Activated T-helper 1 cell treated with anti-CD3 and anti-CD28 coated beads, Interleukin-12 subunit alpha, Interleukin-12 subunit beta, Interleukin-2, Interleukin-4 antibody, amounts not matched to agents 30 ng/mL and 10 ng/mL and 1 ng/mL, durations not matched to agents 14 hours and 24 hours and 36 hours (primary cell): Measurements from ENCODE around the gene ZC3H7A. TPM values are rescaled to one million over a fixed set of nuclear protein-coding genes. Genes with fewer than 3 reads are reported as not detected.

Experiments used
- DNase-seq: peaks from one replicate; pipeline ENCODE4 v3.0.0; 2021; ENCODE audit warnings: low spot score
- H3K27ac Mint-ChIP-seq: one replicate; pipeline ENCODE4 v1.8.0; 2021; ENCODE audit warnings: mild to moderate bottlenecking, mixed read lengths
- H3K27me3 Mint-ChIP-seq: one replicate; pipeline ENCODE4 v1.8.0; 2022; ENCODE audit warnings: mild to moderate bottlenecking, moderate library complexity, mixed read lengths; ENCODE audit not compliant: insufficient read depth
- H3K36me3 Mint-ChIP-seq: one replicate; pipeline ENCODE4 v1.8.0; 2021; ENCODE audit warnings: low read depth, mixed read lengths
- H3K4me1 Mint-ChIP-seq: one replicate; pipeline ENCODE4 v1.8.0; 2021; ENCODE audit warnings: low read depth, mixed read lengths
- H3K4me3 Mint-ChIP-seq: one replicate; pipeline ENCODE4 v1.8.0; 2021; ENCODE audit warnings: mild to moderate bottlenecking, moderate library complexity, mixed read lengths
- H3K9me3 Mint-ChIP-seq: one replicate; pipeline ENCODE4 v1.8.0; 2021; ENCODE audit warnings: mixed read lengths
- intact Hi-C: fragments of 100-400 bp; cut with micrococcal nuclease; formaldehyde crosslinking; loops from one replicate; pipeline ENCODE4 v1.15.1; 2024
- total RNA-seq: library from RNA; stranded (reverse); gene quantifications from 2 replicates; pipeline ENCODE4 v1.2.3, GENCODE V29; 2022

The ZC3H7A gene
- total RNA-seq, 1 donor from 2014 or later, result 71.0 TPM

DNA sequence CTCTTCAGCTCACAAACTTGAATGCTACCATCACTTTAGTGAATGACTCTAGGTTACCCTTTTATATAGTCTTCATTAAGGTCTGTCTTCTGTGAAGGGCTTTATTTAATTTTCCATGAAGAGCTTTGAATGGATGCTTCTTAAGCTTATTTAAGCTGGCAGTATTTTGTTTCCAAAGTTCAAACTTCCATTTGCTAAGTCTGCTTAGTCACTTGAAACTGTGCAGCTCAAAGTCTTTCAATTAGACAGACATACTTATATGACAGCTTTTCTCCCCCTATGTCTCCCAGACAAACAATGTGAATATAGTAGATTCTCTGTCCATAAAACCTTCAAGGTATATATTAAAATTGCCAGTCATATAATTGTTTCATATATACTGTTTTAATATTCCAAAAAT is 77.9 kb downstream of the ZC3H7A start:
- peaks cover 18% of the 10 kb centered on the region for H3K4me1 Mint-ChIP-seq
- no peak for DNase-seq
- intact Hi-C loops, result no loop called here
- no peaks in the 10 kb centered on the region for H3K9me3 Mint-ChIP-seq
- no peak overlapping the region for H3K4me3 Mint-ChIP-seq
- no peak overlapping the region for H3K27ac Mint-ChIP-seq
- H3K27me3 Mint-ChIP-seq, result no peaks in the 10 kb centered on the region
- peaks cover 37% of the 10 kb centered on the region for H3K36me3 Mint-ChIP-seq

DNA sequence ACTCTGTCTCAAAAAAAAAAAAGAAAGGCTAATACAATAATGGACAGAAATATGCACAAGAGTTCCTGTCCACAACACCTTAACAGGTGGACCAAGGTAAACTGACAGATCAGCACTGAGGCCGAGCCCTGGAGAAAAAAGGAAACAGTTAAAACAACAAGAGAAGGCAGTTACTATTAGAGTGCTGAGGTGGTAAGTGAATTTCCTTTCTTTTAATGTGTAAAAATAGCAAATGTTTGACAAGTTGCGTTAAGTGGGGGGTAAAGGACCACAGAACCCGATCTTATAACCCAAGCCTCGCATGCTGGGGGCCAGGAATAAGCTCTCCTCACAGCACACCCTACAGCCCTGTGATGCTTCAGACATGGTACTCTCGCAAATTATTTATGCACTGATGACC is 79.2 kb downstream of the ZC3H7A start:
- Mint-ChIP-seq H3K4me3 (no peak overlapping the region), H3K36me3 (peaks cover 34% of the 10 kb centered on the region), H3K4me1 (peaks cover 18% of the 10 kb centered on the region), H3K9me3 (no peaks in the 10 kb centered on the region), H3K27ac (no peak overlapping the region), H3K27me3 (no peaks in the 10 kb centered on the region)
- no peak for DNase-seq
- intact Hi-C loops, result no loop called here

DNA sequence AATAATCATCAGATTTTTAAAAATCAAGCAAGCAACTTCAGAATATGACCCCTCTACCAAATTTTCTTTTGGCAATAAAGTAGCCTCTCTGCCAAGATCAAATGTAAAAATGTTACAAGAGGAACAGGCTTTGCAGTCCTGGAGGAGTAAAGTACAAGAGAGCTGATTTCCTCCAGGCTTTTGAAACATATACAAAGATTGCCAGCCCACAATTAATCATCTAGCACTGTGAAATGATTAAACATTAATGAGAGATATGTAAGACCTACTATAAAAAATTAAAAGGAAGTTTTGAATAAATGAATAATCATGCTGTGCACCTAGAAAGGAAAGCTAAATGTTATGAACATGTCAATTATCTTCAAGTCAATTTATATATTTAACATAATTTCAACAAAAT is 80.7 kb downstream of the ZC3H7A start:
- no peaks in the 10 kb centered on the region for H3K27me3 Mint-ChIP-seq
- no peak overlapping the region for H3K4me3 Mint-ChIP-seq
- H3K9me3 Mint-ChIP-seq, result no peaks in the 10 kb centered on the region
- H3K4me1 Mint-ChIP-seq, result peaks cover 16% of the 10 kb centered on the region
- DNase-seq, result no peak
- H3K27ac Mint-ChIP-seq, result no peak overlapping the region
- peaks cover 25% of the 10 kb centered on the region for H3K36me3 Mint-ChIP-seq
- intact Hi-C loops, result no loop called here

DNA sequence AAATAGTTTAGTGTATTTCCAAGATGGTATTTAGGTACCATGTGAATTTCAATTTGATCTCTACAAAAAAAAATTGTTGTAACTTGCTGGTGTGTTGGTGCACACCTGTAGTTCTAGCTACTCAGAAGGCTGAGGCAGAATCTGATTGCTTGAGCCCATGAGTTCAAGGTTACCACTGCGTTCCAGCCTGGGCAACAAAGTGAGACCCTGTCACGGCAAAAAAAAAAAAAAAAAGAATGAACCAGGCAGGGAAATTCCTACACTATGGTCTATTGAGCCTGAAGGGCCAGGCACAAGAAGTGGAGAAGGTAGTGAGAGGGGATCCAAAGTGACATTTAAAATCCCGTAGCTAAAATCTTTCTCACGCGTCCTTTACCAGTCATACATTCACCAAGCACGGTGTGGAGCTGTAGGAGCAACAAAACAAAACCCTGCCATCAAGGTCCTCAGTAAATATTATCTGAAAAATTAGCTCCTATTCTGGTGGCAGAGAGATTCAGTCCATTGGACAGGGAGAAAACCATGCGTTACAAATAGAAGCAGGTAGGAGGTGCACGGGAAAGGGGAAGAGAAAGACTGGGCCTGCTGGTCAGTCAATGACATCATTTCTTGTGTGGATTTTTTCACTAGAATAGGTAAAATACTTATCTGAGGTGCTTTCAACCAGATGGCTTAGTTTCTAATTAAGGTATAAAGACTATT is 81.7 kb downstream of the ZC3H7A start:
- H3K27me3 Mint-ChIP-seq, result no peaks in the 10 kb centered on the region
- H3K36me3 Mint-ChIP-seq, result peaks cover 26% of the 10 kb centered on the region
- H3K4me3 Mint-ChIP-seq, result no peak overlapping the region
- H3K27ac Mint-ChIP-seq, result peak overlapping the region; percentile 13
- peaks cover 16% of the 10 kb centered on the region for H3K4me1 Mint-ChIP-seq
- H3K9me3 Mint-ChIP-seq, result no peaks in the 10 kb centered on the region
- intact Hi-C loops, result loop anchor here (2.0 kb wide), 3 partner anchors 27 to 761 kb away; no protein-coding TSS in a partner anchor
- no peak for DNase-seq

DNA sequence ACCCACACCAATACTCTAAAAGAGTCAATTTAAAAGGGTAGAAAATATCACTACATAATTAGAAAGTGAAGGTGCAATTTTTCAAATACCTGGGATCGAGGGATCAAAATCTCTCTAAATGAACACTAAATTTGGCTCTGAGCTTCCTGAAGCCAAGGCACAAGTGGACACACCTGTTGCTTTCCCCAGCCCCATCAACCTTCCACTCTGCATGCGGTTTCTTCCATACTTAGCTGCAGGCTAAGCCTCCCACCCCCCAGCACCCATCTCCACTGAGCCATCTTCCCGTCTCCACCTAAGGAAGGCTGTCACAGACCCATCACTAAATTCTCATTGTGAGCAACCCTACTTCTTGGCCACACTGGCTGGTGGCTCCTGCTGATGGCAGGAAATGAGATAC is 84.9 kb downstream of the ZC3H7A start:
- H3K4me1 Mint-ChIP-seq, result peaks cover 10% of the 10 kb centered on the region
- no peaks in the 10 kb centered on the region for H3K9me3 Mint-ChIP-seq
- peak overlapping the region; percentile 35 for H3K27ac Mint-ChIP-seq
- no peak overlapping the region for H3K4me3 Mint-ChIP-seq
- H3K36me3 Mint-ChIP-seq, result peaks cover 24% of the 10 kb centered on the region
- DNase-seq, result no peak
- intact Hi-C loops, result no loop called here
- H3K27me3 Mint-ChIP-seq, result no peaks in the 10 kb centered on the region

DNA sequence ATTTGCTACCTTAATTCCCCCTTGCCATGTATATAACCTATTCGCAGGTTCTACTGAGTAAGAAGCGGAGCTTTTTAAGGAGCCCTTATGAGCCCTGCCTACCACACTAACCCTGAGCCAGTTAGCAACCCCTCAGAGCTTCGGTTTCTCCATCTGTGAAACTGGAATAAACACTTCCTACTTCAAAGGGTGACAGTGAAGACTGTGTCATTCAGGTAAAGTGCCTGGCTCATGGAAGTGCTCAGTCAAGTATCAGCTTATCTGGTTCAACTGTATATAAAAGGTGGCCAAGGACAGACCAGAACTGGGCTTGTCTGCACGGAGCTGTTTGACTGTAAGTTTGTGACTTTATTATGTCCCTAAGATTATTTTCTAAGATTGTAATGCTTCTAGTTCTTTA is 85.4 kb downstream of the ZC3H7A start:
- peaks cover 24% of the 10 kb centered on the region for H3K36me3 Mint-ChIP-seq
- no peaks in the 10 kb centered on the region for H3K27me3 Mint-ChIP-seq
- DNase-seq, result no peak
- no peak overlapping the region for H3K4me3 Mint-ChIP-seq
- peaks cover 10% of the 10 kb centered on the region for H3K4me1 Mint-ChIP-seq
- H3K27ac Mint-ChIP-seq, result peak overlapping the region; percentile 40
- intact Hi-C loops, result no loop called here
- no peaks in the 10 kb centered on the region for H3K9me3 Mint-ChIP-seq

DNA sequence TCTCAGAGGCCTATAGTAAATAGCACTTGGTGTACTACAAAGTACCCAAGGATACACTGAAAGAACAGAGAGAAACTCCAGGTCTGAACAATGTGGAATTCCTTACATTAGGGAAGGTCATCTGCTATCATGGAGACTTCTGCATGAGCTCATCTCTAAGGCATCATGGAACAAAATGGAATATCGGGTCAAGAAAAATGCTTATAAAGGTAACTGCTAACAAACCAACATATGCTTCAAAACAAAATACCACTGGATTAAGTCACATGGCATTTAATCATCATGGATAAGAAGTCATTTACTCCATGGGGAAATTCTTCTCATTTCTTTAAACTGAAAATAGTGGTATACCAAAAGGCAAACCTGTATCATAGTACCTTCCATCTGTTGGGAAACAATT is 88.6 kb downstream of the ZC3H7A start:
- Mint-ChIP-seq H3K27me3 (no peaks in the 10 kb centered on the region), H3K27ac (no peak overlapping the region), H3K4me1 (peaks cover 10% of the 10 kb centered on the region), H3K36me3 (peaks cover 25% of the 10 kb centered on the region), H3K4me3 (no peak overlapping the region), H3K9me3 (no peaks in the 10 kb centered on the region)
- no peak for DNase-seq
- intact Hi-C loops, result no loop called here

DNA sequence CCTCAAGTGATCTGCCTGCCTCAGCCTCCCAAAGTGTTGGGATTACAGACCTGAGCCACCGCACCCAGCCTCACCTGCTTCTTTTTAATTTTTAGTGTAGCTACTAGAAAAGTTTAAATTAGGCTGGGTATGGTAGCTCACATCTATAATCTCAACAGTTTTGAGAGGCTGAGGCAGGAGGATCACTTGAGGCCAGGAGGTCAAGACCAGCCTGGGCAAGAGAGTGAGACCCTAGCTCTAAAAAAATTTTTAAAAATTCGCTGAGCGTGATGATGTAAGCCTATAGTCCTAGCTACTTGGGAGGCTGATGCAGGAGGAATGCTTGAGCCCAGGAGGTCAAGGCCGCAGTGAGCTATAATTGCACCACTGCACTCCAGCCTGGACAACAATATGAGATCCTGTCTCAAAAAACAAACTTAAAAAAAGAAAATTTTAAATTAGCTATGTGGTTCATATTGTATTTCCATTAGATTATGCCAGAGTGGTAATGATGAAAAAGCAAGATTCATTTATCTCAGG is 89.3 kb downstream of the ZC3H7A start:
- intact Hi-C loops, result no loop called here
- peaks cover 31% of the 10 kb centered on the region for H3K36me3 Mint-ChIP-seq
- H3K27me3 Mint-ChIP-seq, result no peaks in the 10 kb centered on the region

DNA sequence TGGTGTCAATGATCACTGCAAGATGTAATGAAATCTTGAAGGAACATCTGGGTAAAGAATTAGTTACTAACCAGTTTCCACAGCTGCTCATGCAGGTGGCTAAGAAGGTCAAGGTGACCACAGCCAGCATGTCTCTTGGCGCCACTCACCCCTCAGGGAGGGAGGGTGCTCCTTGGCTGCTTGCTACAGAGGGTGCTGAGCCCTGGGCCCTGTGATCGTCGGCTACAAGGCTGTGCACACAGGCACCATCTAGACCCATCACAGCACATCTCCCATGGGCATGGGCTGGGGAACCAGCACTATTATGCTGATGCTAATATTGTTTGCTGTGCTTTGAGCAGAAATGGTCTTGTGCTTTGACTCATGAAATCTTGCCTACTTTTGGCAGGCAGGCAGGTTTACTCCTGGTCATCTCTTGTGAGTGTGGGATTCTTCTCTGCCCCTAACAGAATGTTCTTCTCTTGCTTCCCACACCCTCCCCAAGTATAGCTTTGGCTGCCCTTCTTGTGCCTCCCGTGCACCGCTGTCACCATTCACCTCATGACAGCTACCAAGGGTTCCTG is 90.8 kb downstream of the ZC3H7A start:
- Mint-ChIP-seq H3K36me3 (peaks cover 39% of the 10 kb centered on the region), H3K4me1 (peaks cover 9% of the 10 kb centered on the region), H3K9me3 (no peaks in the 10 kb centered on the region), H3K4me3 (no peak overlapping the region), H3K27me3 (no peaks in the 10 kb centered on the region), H3K27ac (no peak overlapping the region)
- no peak for DNase-seq
- intact Hi-C loops, result no loop called here

More for the DNA sequence above, 89.3 kb downstream of the ZC3H7A start:
- Mint-ChIP-seq H3K27ac (no peak overlapping the region), H3K4me1 (peaks cover 10% of the 10 kb centered on the region), H3K9me3 (no peaks in the 10 kb centered on the region), H3K4me3 (no peak overlapping the region)
- DNase-seq, result no peak

DNA sequence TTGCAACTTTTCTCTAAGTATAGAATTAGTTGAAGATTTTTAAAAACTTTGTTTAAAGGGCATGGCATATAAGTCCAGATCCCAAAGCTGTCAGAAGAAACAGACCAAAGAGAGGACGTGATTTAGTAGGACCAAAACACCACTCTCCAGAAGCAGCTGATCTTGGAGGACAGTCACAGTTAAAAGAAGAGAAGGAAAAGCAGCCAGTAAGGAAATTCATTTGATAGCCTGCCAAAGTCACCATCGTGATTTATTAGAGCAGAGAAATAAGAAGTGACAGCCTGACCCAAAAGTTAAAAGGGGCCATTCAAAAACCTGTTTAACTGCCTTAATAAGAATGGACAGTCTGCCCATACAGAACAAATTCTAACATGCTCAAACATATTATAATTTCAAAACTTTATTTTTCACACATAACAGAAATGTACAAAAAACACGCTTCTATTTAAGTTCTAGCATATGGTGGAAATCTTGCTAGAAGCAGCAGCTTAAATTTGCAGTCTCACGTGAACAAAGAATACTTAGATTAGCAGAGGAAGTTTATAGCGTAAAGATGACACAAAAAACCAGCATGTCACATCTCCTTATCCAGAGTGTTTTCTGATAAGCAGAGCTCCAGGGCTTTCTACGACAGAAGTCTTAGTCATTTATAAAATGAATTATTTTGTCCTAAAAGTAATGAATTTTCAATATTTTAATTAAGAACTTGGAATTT is 91.6 kb downstream of the ZC3H7A start:
- H3K9me3 Mint-ChIP-seq, result no peaks in the 10 kb centered on the region
- H3K27ac Mint-ChIP-seq, result no peak overlapping the region
- DNase-seq, result no peak
- H3K27me3 Mint-ChIP-seq, result no peaks in the 10 kb centered on the region
- H3K4me1 Mint-ChIP-seq, result peaks cover 14% of the 10 kb centered on the region
- no peak overlapping the region for H3K4me3 Mint-ChIP-seq
- H3K36me3 Mint-ChIP-seq, result peaks cover 42% of the 10 kb centered on the region
- intact Hi-C loops, result no loop called here

Other genes with a start within 250 kb of the ZC3H7A start
- 197 and 199 TPM in 2 replicates for gene LITAF, start 210.3 kb downstream of the ZC3H7A start, total RNA-seq
- 7.3 and 7.9 TPM in 2 replicates for gene SNN, start 128.8 kb downstream of the ZC3H7A start, total RNA-seq
- gene TXNDC11, start 54.4 kb downstream of the ZC3H7A start, total RNA-seq, result 52.7 and 55.9 TPM in 2 replicates
- 345 and 369 TPM in 2 replicates for gene RSL1D1, start 54.3 kb upstream of the ZC3H7A start, total RNA-seq
- gene GSPT1, start 118.7 kb upstream of the ZC3H7A start, total RNA-seq, result 207 and 214 TPM in 2 replicates
- gene NPIPB2, start 144.8 kb upstream of the ZC3H7A start, total RNA-seq, result 15.0 and 18.8 TPM in 2 replicates
- not detected in 2 replicates for gene TNFRSF17, start 168.0 kb upstream of the ZC3H7A start, total RNA-seq
- 9.8 and 15.0 TPM in 2 replicates for gene SNX29, start 179.5 kb upstream of the ZC3H7A start, total RNA-seq